HS-27A (cell line): ENCODE data around the gene TTC6.
A peak's percentile ranks its signal among the peaks of the same experiment; 100 is the strongest.

Source experiments
- DNase-seq: peaks from one replicate; pipeline ENCODE4 v3.0.0-alpha.2; 2012; ENCODE audit warnings: low read depth, missing footprints

Gene TTC6

GRCh38 chr14:37597914-37598746, 2.7 kb downstream of the TTC6 start:
- no peak for DNase-seq

GRCh38 chr14:37598747-37599506, 3.5 kb downstream of the TTC6 start:
- no peak for DNase-seq

GRCh38 chr14:37599507-37600368, 4.3 kb downstream of the TTC6 start:
- DNase-seq, result no peak

- no peak for DNase-seq
Observed at GRCh38 chr14:37600880-37601741, 5.7 kb downstream of the TTC6 start.

GRCh38 chr14:37601865-37602264, 6.4 kb downstream of the TTC6 start:
- no peak for DNase-seq

GRCh38 chr14:37602605-37603453, 7.4 kb downstream of the TTC6 start:
- DNase-seq, result no peak

GRCh38 chr14:37603688-37604251, 8.3 kb downstream of the TTC6 start:
- DNase-seq, result no peak

- no peak for DNase-seq
Observed at GRCh38 chr14:37606678-37607077, 11.2 kb downstream of the TTC6 start.

GRCh38 chr14:37608649-37609048, 13.2 kb downstream of the TTC6 start:
- no peak for DNase-seq

GRCh38 chr14:37610945-37611523, 15.6 kb downstream of the TTC6 start:
- no peak for DNase-seq

- DNase-seq, result no peak
Observed at GRCh38 chr14:37615582-37616289, 20.3 kb downstream of the TTC6 start.

GRCh38 chr14:37616853-37617252, 21.4 kb downstream of the TTC6 start:
- no peak for DNase-seq

GRCh38 chr14:37617864-37618365, 22.5 kb downstream of the TTC6 start:
- DNase-seq, result no peak

GRCh38 chr14:37618498-37619028, 23.1 kb downstream of the TTC6 start:
- no peak for DNase-seq

GRCh38 chr14:37620856-37621255, 25.4 kb downstream of the TTC6 start:
- no peak for DNase-seq

- DNase-seq, result no peak
Observed at GRCh38 chr14:37622231-37622923, 26.9 kb downstream of the TTC6 start.

GRCh38 chr14:37623426-37623951, 28.1 kb downstream of the TTC6 start:
- peak; percentile 49 for DNase-seq

GRCh38 chr14:37623971-37624370, 28.5 kb downstream of the TTC6 start:
- DNase-seq, result no peak
